ENCODE measurements around the gene MRPL24.

DNA sequence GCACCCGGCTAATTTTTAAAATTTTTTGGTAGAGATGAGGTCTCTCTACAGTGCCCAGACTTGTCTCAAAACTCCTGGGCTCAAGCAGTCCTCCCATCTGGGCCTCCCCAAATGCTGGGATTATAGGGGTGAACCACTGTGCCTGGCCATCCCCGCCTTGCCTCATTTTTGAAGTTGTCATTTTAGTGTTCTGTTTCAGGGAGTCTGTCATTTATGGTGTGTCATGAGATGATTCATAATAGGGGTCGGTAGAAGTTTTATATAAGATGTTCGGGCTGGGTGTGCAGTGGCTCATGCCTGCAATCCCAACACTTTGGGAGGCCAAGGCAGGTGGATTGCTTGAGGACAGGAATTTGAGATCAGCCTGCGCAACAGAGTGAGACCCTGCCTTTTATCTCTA is 34.9 kb upstream of the MRPL24 start:
- TF ChIP-seq L3MBTL2 (conservative IDR thresholded peaks at IDR 0.05) (no peak), SP1 (IDR thresholded peaks at IDR 0.05) (no peak), ZNF384 (IDR thresholded peaks at IDR 0.05) (no peak), SUZ12 (IDR thresholded peaks at IDR 0.05) (no peak)
